Epithelial cell of proximal tubule (primary cell): ENCODE data around the gene MXD4. TPM values are rescaled to one million over a fixed set of nuclear protein-coding genes. Genes with fewer than 3 reads are reported as not detected.
A peak's percentile ranks its signal among the peaks of the same experiment; 100 is the strongest.
"Not testable (repeated sequence)": the region's sequence is repeated elsewhere in the genome, so short reads cannot be mapped to it uniquely, and the experiment has no call there.

Experiments
- DNase-seq: peaks from one replicate; pipeline ENCODE4 v3.0.0-alpha.2; 2011; ENCODE audit warnings: low read depth
- H3K4me3 ChIP-seq: 2 replicates; pipeline ENCODE4 v1.5.1; 2011; ENCODE audit warnings: low read depth, mild to moderate bottlenecking, low read length
- CTCF ChIP-seq: conservative IDR thresholded peaks from 2 replicates; pipeline ENCODE4 v1.5.1; 2012; ENCODE audit warnings: low read depth, mild to moderate bottlenecking, low read length
- total RNA-seq: library from RNA; depleted of rRNA; stranded (reverse); fragments of >200 nt; gene quantifications from 2 replicates; pipeline ENCODE4 v1.2.3, GENCODE V29; 2015

MXD4 gene
- total RNA-seq, 1 donor from 2014 or later = 26.9 TPM

GRCh38 chr4:2281575-2282343 lies 19.9 kb upstream of the MXD4 start:
- no peak overlapping the region for H3K4me3 ChIP-seq
- no peak for DNase-seq
- TF ChIP-seq CTCF = peak; percentile 29

DNA sequence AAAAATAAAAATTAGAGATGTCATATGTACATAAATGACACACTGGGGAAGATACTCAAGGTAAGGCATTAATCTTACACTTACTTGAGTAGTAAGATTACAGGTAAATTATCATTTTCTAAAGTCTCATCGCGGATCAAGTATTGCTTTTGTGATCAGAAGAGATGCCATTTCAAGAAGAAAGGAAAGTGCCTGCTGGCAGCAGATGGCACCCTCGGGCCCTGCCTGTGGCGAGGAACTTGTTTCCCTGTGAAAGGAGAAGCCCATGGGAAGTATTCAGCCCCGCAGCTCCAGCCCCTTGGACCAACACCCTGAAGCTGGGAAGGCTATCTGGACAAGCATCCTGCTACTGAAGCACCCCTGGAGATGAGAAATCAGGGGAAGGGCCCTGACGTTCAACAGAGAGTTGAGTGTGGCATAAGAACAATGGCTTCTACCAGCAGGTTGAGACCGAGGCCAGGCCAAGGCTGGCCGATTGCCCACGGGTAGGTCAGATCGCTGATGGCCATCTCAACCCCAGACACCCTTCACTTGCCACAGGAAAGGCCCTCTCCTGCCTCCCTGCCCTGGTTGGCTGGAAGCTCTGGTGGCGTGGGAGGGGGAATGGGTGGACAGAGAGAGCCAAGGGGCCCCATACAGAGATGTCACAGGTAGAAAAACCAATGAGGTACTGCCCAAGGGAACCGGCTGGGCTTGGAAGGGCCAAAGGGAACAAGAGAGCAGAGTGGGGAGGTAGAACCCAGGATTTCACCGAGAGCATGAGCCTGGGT lies 18.8 kb upstream of the MXD4 start:
- DNase-seq = no peak
- peak; percentile 32 for TF ChIP-seq CTCF
- H3K4me3 ChIP-seq = no peak overlapping the region

GRCh38 chr4:2277956-2278355 lies 16.0 kb upstream of the MXD4 start:
- no peak for TF ChIP-seq CTCF
- no peak for DNase-seq
- H3K4me3 ChIP-seq = no peak overlapping the region

DNA sequence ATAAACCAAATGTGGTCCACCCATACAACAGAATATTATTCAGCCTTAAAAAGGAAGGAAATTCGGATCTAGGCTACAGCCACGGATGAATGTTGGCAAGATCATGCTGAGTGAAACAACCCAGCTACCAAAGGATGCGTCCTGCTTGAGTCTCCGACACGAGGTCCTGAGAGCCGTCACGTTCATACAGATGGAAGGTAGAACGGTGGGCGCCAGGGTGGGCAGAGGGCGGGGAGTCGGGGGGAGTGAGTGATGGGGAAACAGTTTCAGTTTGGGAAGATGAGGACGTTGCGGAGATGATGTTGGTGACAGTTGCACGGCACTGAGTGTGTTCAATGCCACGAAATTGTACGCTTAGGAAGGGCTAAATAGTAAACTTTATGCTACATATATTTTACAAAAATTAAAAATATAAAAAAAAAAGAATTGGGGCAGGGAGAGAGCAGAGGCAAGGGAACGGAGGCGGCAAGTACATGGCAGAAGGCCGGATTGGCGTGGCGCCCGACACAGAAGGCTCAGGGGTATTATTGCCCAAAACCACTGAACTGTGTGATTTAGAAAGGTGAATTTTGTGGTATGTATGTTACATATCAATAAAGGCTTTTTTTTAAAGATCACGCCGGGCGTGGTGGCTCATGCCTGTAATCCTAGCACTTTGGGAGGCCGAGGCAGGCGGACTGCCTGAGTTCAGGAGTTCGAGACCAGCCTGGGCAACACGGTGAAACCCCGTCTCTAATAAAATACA lies 14.8 kb upstream of the MXD4 start:
- TF ChIP-seq CTCF = no peak
- no peak overlapping the region for H3K4me3 ChIP-seq
- DNase-seq = no peak

DNA sequence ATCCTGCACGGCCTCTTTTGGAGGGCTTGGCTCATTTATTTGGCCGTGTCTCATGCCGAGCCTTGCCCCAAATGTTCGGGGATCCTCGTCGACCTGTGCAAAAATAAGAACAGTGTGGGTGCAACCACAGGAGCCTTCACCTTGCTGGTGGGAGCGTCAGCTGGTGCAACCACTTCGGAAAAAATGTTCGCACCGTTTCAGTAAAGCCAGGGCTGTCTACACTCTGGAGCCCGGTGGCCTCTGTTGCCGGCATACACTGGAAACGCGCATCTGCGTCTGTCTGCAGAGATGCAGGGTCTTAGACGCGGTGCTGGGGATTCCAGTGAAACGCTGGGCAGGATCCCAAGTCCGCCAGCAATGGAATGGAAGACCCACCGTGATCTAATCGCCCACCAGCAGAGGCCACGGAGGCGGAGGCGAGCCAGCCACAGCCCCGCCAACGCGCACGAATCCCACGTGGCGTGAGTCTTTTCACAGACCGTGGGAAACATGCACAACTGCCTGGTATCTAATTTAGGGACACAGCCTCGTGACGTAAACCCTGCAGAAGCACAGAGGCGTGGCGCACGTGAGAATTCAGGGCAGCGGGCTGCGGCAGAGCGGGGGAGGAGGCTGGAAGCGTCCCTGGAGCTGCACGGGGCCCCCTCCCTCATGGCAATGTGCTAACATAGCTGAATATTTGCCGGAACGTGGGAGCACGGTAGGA lies 13.8 kb upstream of the MXD4 start:
- no peak overlapping the region for H3K4me3 ChIP-seq
- no peak for TF ChIP-seq CTCF
- no peak for DNase-seq

DNA sequence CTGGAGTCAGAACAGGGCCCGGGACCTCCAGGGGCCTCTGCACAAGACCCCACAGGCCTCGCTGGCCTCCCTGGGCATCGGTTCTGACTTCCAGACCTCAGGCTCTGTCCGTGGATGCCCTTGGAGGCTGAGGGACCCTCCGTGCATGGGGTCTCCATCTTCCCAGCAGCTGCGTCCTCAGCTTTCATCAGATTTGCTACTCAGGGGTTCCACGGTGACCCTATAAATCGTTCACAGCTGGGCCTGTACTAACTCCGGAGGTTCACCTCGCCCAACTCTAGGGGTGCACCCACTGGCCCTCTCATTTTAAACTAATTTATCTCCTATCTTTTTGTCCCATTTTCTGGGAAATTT lies 13.1 kb upstream of the MXD4 start:
- DNase-seq = not testable (repeated sequence)

More for the DNA sequence above, 13.1 kb upstream of the MXD4 start:
- H3K4me3 ChIP-seq = not testable (repeated sequence)
